ENCODE data around the gene DLX4.

Gene DLX4

DNA sequence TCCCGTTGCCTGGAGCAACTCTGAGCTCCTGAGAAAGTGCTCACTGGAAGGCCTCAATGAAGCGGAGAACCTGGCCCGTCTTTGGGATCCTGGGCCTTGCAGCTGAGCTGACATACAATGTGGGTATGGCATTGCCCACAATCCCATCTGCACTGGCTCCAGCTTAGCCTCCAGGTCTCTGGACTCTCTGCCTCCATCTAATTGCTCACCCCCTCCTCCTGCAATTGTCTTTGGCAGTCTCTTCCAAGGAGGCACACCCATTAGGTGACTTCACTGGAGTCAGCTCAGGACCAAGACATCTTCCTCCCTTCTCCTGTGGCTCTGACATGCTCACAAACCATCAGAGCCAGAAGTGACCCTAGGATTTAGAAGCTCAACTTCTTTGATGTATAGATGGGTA lies 1.5 kb downstream of the DLX4 start:
- no peak for DNase-seq

GRCh38 chr17:49971199-49971847 lies 2.3 kb downstream of the DLX4 start:
- DNase-seq = no peak

- no peak for DNase-seq
These were observed 3.0 kb downstream of the DLX4 start for GRCh38 chr17:49971848-49972485.

DNA sequence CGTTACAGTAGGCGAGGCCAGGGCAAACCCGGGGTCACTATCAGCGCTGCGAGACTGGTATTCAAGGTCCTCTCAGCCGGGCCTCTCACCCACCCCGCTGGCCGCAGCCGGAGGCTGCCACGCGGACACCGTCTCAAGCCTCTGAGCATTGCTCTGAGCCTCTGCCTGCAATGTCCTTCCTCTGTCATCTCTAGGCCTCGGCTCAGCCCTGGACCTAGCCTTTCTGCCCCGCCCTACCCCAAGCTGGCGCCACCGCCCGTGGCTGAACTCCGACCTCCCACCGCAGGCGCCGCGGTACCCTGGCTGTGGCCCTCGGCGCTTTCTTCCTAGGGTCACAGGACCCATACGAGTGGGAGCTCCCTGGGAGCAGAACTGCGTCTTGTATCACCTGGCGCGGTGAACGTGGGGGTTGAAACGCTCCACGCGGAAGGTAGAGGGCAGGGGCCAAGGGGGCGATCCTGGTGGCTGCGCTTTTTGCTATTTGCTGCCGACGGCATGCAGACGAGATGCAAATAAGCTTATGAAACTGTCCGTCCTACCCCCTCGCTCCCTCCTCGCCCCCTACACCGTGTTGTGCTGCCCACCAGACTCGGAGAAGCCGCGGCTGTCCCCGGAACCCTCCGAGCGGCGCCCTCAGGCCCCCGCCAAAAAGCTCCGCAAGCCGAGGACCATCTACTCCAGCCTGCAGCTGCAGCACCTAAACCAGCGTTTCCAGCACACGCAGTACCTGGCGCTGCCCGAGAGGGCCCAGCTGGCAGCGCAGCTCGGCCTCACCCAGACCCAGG lies 3.7 kb downstream of the DLX4 start:
- no peak for DNase-seq

DNA sequence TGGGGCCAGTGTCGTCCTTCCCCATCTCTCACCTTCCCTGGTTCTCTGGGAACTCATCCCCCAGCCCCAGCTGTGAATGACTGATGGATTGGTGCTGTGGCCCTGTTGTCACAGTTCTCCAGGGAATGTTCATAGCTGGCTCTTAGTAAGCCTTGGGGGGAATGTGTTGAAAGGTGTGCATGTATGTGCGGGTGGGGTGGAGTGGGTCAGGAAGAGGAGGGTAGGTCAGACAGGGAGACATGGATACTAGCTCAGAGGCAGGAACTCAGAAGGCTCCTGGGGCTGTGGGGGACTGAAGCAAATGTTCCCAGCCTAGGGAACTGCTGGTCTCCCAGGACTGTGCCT lies 4.3 kb downstream of the DLX4 start:
- DNase-seq = no peak

- no peak for DNase-seq
These were observed 6.5 kb downstream of the DLX4 start for GRCh38 chr17:49975531-49975930.

- no peak for DNase-seq
These were observed 7.3 kb downstream of the DLX4 start for GRCh38 chr17:49976163-49976827.

DNA sequence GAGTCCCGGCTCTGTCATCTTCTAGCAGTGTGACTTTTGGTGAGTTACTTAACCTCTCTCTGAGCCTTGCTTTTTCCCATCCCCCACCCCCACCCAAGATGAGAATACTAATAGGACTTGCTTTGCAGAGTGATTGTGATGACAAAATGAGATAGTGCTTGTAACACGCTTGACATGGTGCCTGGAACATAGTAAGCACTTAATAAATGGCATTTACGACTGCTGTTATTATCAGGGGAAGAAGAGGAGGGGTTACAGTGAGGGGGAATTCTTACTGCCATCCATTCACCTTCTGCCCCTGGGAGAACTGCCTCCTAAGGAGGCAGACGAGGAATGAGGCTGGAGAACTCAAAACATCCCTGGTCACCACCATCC lies 7.8 kb downstream of the DLX4 start:
- DNase-seq = no peak

- DNase-seq = no peak
These were observed 8.7 kb downstream of the DLX4 start for GRCh38 chr17:49977463-49978389.

GRCh38 chr17:49978501-49978900 lies 9.5 kb downstream of the DLX4 start:
- no peak for DNase-seq

- no peak for DNase-seq
These were observed 10.9 kb downstream of the DLX4 start for GRCh38 chr17:49979748-49980479.

GRCh38 chr17:49980703-49981197 lies 11.8 kb downstream of the DLX4 start:
- no peak for DNase-seq

DNA sequence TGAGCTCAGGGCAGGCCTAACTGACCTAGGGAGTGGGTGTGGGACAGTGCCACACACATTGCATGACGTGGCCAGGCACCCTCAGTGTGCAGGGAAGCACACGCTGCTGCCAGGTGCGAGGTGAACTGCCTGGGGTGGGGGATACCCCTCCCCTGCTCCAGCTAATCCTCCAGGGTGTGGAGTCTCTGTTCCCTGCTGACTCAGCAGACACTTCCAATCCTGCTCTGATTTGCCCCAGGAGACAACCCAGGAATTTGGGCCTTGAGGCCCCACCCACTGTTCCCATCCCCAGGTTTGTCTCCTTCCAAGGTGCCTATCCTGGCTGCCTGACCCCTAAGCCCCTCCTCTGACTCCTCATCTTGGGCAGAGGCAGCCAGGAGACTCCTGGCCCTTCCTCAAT lies 15.3 kb downstream of the DLX4 start:
- DNase-seq = no peak

DNA sequence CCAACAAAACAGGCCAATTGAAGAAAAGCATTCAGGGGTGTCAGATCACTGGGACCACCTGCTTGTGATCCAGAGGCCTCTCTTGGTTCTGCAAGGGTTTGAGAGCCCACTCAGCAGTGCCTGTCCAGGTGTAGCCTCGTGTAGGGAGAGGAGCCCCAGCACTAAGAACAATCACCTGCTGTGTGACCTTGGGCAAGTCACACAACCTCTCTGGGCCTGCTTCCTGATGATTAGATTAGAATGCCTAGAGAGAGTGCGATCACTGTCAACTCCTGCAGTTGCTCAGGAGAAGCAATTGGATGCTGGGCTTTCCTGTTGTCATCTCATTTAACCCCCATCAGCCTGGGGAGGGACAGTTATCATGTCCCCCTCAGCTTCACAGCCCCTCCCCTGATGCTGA lies 15.8 kb downstream of the DLX4 start:
- no peak for DNase-seq

DNA sequence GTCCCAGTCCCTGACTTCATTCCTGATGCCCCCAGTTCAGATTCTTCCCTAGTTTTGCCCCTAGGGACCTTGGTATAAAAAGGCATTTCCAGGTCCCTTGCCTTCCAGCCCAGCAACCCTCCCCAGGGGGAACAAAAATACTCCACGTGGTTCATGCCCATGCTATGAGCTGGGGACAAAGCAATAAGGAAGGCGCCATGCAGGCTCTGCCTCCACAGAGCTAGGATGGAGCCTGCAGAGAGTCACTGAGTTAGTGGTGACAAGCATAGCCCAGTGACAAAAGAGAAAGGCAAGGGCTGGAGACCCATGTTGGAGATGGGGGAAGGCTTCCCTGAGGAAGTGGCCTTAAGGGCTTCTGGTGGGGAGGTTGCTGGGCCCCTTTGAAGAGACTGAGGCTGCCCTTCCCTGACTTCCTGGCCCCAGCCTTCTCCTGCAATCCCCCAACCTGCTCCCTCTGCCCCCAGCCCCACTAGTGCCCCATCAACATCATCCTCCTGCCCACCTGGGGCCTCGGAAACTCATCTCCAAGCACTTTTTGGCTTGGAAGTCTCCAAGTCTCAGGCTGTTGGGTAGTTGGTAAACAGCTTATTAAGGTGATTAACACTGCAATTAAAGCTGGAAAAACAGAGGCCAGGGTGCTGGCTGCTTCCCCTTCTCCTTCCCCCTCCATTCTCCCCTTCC lies 16.5 kb downstream of the DLX4 start:
- no peak for DNase-seq

- DNase-seq = no peak
These were observed 17.7 kb downstream of the DLX4 start for GRCh38 chr17:49986396-49987289.

- DNase-seq = no peak
These were observed 18.2 kb downstream of the DLX4 start for GRCh38 chr17:49987290-49987585.

GRCh38 chr17:49987681-49988441 lies 18.9 kb downstream of the DLX4 start:
- no peak for DNase-seq

DNA sequence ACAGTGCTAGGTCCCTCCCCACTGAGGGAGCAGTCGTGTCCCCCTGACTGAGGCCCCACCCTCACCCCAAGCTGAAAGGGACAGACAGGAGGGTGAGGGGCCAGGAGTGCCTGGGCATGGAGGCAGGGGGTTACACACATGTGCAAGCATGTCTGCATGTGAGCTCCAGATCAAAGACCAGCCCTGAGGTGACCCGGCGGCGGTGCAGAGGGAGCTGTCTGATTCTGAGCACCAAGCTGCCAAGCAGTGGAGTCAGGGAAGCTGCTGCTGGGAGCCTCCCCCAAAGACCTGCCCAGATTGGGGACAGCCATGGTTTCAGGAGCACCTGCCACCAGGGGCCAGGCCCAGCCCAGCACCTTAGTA lies 20.5 kb downstream of the DLX4 start:
- DNase-seq = no peak

GRCh38 chr17:49990331-49990730 lies 21.3 kb downstream of the DLX4 start:
- DNase-seq = no peak
